ENCODE results near the gene STX18. TPM values are rescaled to one million over a fixed set of nuclear protein-coding genes. Genes with fewer than 3 reads are reported as not detected.

The STX18 gene
- total RNA-seq, 1 donor from 2014 or later, result 13.6 TPM

DNA sequence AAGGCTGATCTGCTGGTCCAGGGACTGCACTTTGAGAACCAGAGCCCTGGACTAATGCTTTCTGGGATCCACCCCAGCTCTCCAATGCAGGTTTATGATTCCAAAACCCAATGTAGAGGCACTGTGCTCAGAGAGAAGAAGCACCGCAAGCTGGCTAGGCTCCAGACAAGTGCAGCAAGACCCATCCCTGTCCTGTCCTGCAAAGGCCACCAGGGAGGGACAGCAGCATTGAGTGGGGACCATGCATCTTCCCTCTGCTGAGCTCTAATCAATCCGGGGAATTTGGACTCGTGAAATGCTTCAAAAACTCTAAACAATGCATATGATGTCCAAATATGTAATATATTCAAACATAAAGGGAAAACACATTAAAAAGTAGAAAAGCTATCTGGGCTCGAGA is 165.8 kb downstream of the STX18 start:
- ATAC-seq, result no peak

GRCh38 chr4:4374388-4375098 is 167.3 kb downstream of the STX18 start:
- no peak for ATAC-seq

Other genes with a start within 250 kb of the STX18 start
- 58.5 TPM for gene NSG1, start 154.9 kb downstream of the STX18 start, total RNA-seq

Measured in esophagus mucosa (tissue), 1 donor.